Measurements from ENCODE around the gene LDHAL6B. TPM values are rescaled to one million over a fixed set of nuclear protein-coding genes. Genes with fewer than 3 reads are reported as not detected.

LDHAL6B gene
- total RNA-seq, 1 experiment from 2014 or later, result not detected

- H3K36me3 Mint-ChIP-seq, result peaks cover 30% of the 10 kb centered on the region
- peaks cover 8% of the 10 kb centered on the region for H3K4me1 Mint-ChIP-seq
- no peak overlapping the region for H3K27ac Mint-ChIP-seq
- CTCF ChIA-PET, result no interaction called here
- H3K27me3 Mint-ChIP-seq (ENCODE audit: low read depth), result no peaks in the 10 kb centered on the region
- no peak overlapping the region for H3K4me3 Mint-ChIP-seq
- H3K9me3 Mint-ChIP-seq, result peaks cover 3% of the 10 kb centered on the region; the same call in 1 of the 2 replicates
- no peak for DNase-seq (ENCODE audit: low spot score)
- no peak for ATAC-seq
- POLR2A ChIA-PET, result no interaction called here
- TF ChIP-seq CBFB (CRISPR knock-in tag; IDR thresholded peaks at IDR 0.05; ENCODE audit: low read depth) (no peak), NR1H2 (CRISPR knock-in tag; IDR thresholded peaks at IDR 0.05) (no peak)
Observed at GRCh38 chr15:59173194-59173593, 33.4 kb upstream of the LDHAL6B start.

- CTCF ChIA-PET, result interaction anchor here (0.7 to 2.6 kb wide), 15 partner anchors 9 to 449 kb away, joined by 3 to 33 read pairs (median 4); no protein-coding TSS in a partner anchor
- Mint-ChIP-seq H3K4me3 (no peak overlapping the region), H3K36me3 (peaks cover 29% of the 10 kb centered on the region), H3K27ac (no peak overlapping the region), H3K9me3 (peaks cover 3% of the 10 kb centered on the region; the same call in 1 of the 2 replicates), H3K27me3 (ENCODE audit: low read depth) (no peaks in the 10 kb centered on the region), H3K4me1 (peaks cover 8% of the 10 kb centered on the region)
- ATAC-seq (no peak), DNase-seq (ENCODE audit: low spot score) (no peak)
- TF ChIP-seq JUN (CRISPR knock-in tag; IDR thresholded peaks at IDR 0.05), result no peak
- TF ChIP-seq E2F5 (CRISPR knock-in tag; IDR thresholded peaks at IDR 0.05), result no peak
- no peak for TF ChIP-seq ZNF281 (CRISPR knock-in tag; IDR thresholded peaks at IDR 0.05)
- TF ChIP-seq PRDM15 (CRISPR knock-in tag; IDR thresholded peaks at IDR 0.05), result no peak
- TF ChIP-seq CDX4 (CRISPR knock-in tag; IDR thresholded peaks at IDR 0.05; ENCODE audit: borderline replicate concordance), result no peak
- TF ChIP-seq ZNF121 (CRISPR knock-in tag; IDR thresholded peaks at IDR 0.05), result no peak
- POLR2A ChIA-PET, result interaction anchor here (0.5 to 1.4 kb wide), 2 partner anchors 198 to 586 kb away, joined by 4 to 8 read pairs; partner anchors contain the start of gene MYO1E
Observed at GRCh38 chr15:59174151-59174834, 32.4 kb upstream of the LDHAL6B start.

GRCh38 chr15:59174835-59175831, 31.5 kb upstream of the LDHAL6B start:
- no peak overlapping the region for H3K4me3 Mint-ChIP-seq
- TF ChIP-seq SMAD4 (CRISPR knock-in tag; IDR thresholded peaks at IDR 0.05) (no peak), ZNF317 (CRISPR knock-in tag; IDR thresholded peaks at IDR 0.05; ENCODE audit: borderline replicate concordance, low read depth) (0 out of 2 replicates have a peak, but pooled peaks have one; percentile 56), RELA (CRISPR knock-in tag; IDR thresholded peaks at IDR 0.05; ENCODE audit: borderline replicate concordance) (no peak)
- peak; percentile 96 for ATAC-seq
- H3K9me3 Mint-ChIP-seq, result peaks cover 3% of the 10 kb centered on the region; the same call in 1 of the 2 replicates
- ChIA-PET POLR2A (interaction anchor here (0.5 to 1.4 kb wide), 2 partner anchors 198 to 586 kb away, joined by 4 to 8 read pairs; partner anchors contain the start of gene MYO1E), CTCF (interaction anchor here (0.7 to 2.6 kb wide), 15 partner anchors 10 to 448 kb away, joined by 3 to 33 read pairs (median 4); no protein-coding TSS in a partner anchor)
- H3K27me3 Mint-ChIP-seq (ENCODE audit: low read depth), result no peaks in the 10 kb centered on the region
- peak overlapping the region; percentile 78 for H3K27ac Mint-ChIP-seq
- peaks cover 26% of the 10 kb centered on the region for H3K36me3 Mint-ChIP-seq
- DNase-seq (ENCODE audit: low spot score), result peak; percentile 65
- peaks cover 8% of the 10 kb centered on the region for H3K4me1 Mint-ChIP-seq
